GM12878 (cell line): ENCODE measurements around the gene PODXL2. TPM values are rescaled to one million over a fixed set of nuclear protein-coding genes. Genes with fewer than 3 reads are reported as not detected.

ENCODE experiments used
- ATAC-seq: fragments of 200-7000 bp; cut with Tn5 transposase; 3 replicates; pipeline ENCODE4 v1.9.1; 2020; ENCODE audit warnings: mild to moderate bottlenecking, moderate library complexity
- BruUV-seq: library from RNA; stranded (reverse); fragments of 400-500 nt; replicated peaks from 2 replicates; lab custom pipeline; 2021; lab: Mats Ljungman, UMichigan
- CTCF ChIA-PET: fragments of 300-600 bp; sonication (Branson Sonifier 250); formaldehyde crosslinking; extraction: SDS; loops from one replicate; lab custom pipeline; 2021; ENCODE audit warnings: inconsistent platforms; lab: Yijun Ruan, JAX
- POLR2A ChIA-PET: fragments of 350-600 bp; formaldehyde crosslinking; extraction: SDS; loops from one replicate; lab custom pipeline; 2021; ENCODE audit warnings: inconsistent platforms; lab: Charles Lee
- RAD21 ChIA-PET: fragments of 300-600 bp; sonication (Branson Sonifier 250); formaldehyde crosslinking; loops from one replicate; lab custom pipeline; 2023; ENCODE audit warnings: antibody characterized with exemption; ENCODE audit not compliant: unreplicated experiment; lab: Charles Lee
- SMC1A ChIA-PET: fragments of 300-600 bp; sonication (Branson Sonifier 250); formaldehyde crosslinking; loops from one replicate; lab custom pipeline; 2023; ENCODE audit not compliant: unreplicated experiment, uncharacterized antibody; lab: Charles Lee
- DNase-seq: peaks from one replicate; pipeline ENCODE4 v3.0.0-alpha.2; 2011; ENCODE audit warnings: low read depth, low spot score
- FAIRE-seq: peaks from 3 replicates; lab custom pipeline; 2011; peaks lifted over from hg19 to GRCh38; lab: Jason Lieb, UNC
- H2AFZ ChIP-seq: 2 replicates; pipeline ENCODE4 v1.6.0; 2011; ENCODE audit warnings: low read depth, low read length, control low read depth; ENCODE audit not compliant: control insufficient read depth
- H3K27ac ChIP-seq: 2 replicates; pipeline ENCODE4 v1.5.1; 2011; ENCODE audit warnings: control low read depth; ENCODE audit not compliant: control insufficient read depth, insufficient read depth
- H3K27me3 ChIP-seq, 2 experiments: replicated peaks in 1 of 2; 2 replicates each; pipeline versions ENCODE4 v1.6.0 to v1.6.1; 2011; ENCODE audit warnings: low read length in 1 of 2; ENCODE audit not compliant: control insufficient read depth in 2 of 2, insufficient read depth in 2 of 2
- H3K36me3 ChIP-seq, 2 experiments: 2 replicates each; pipeline ENCODE4 v1.5.1; 2011; ENCODE audit warnings: low read length in 1 of 2; ENCODE audit not compliant: control insufficient read depth in 2 of 2, insufficient read depth in 2 of 2
- H3K4me1 ChIP-seq: 2 replicates; pipeline ENCODE4 v1.6.1; 2011; ENCODE audit warnings: mild to moderate bottlenecking, low read length, moderate library complexity, mixed read lengths; ENCODE audit not compliant: control insufficient read depth, insufficient read depth
- H3K4me2 ChIP-seq: 2 replicates; pipeline ENCODE4 v1.6.0; 2011; ENCODE audit warnings: control low read depth; ENCODE audit not compliant: control insufficient read depth, insufficient read depth
- H3K4me3 ChIP-seq: fragments of 200-600 bp; sonication (generic); 2 replicates; pipeline ENCODE4 v1.5.1; 2016
- H3K79me2 ChIP-seq: 2 replicates; pipeline ENCODE4 v1.6.0; 2011; ENCODE audit warnings: low read length; ENCODE audit not compliant: control insufficient read depth, insufficient read depth
- H3K9ac ChIP-seq: 2 replicates; pipeline ENCODE4 v1.8.0; 2011; ENCODE audit warnings: low read length, control low read depth, mixed read lengths; ENCODE audit not compliant: control insufficient read depth, insufficient read depth
- H3K9me3 ChIP-seq: replicated peaks from 3 replicates; pipeline ENCODE4 v1.5.1; 2011; ENCODE audit warnings: mild to moderate bottlenecking, low read length; ENCODE audit not compliant: control insufficient read depth, insufficient read depth
- H4K20me1 ChIP-seq: 2 replicates; pipeline ENCODE4 v1.6.0; 2011; ENCODE audit not compliant: control insufficient read depth, insufficient read depth
- ASH2L ChIP-seq: fragments of 300-600, 200-600 bp; sonication (generic); IDR thresholded peaks from 2 replicates; pipeline ENCODE4 v1.6.1; 2017; ENCODE audit warnings: low read depth, mild to moderate bottlenecking, borderline replicate concordance
- BMI1 ChIP-seq: fragments of 450-650 bp; IDR thresholded peaks from 2 replicates; pipeline ENCODE4 v1.6.1; 2016; ENCODE audit warnings: mild to moderate bottlenecking, moderate library complexity, borderline replicate concordance
- EZH2 ChIP-seq: IDR thresholded peaks from 2 replicates; pipeline ENCODE4 v1.6.1; 2012; ENCODE audit warnings: low read depth, mild to moderate bottlenecking, control low read depth, inconsistent platforms, low read length, borderline replicate concordance; ENCODE audit not compliant: control insufficient read depth
- POU2F2 ChIP-seq: IDR thresholded peaks from 3 replicates; pipeline ENCODE4 v1.6.1; 2011; ENCODE audit warnings: low read depth, mild to moderate bottlenecking, low read length, borderline replicate concordance
- SIN3A ChIP-seq: IDR thresholded peaks from 2 replicates; pipeline ENCODE4 v1.6.1; 2012; ENCODE audit warnings: low read depth, low read length, improper control_type of control experiment
- SMAD1 ChIP-seq: fragments of 450-650 bp; IDR thresholded peaks from 2 replicates; pipeline ENCODE4 v1.6.1; 2018; ENCODE audit warnings: mild to moderate bottlenecking, low read depth; ENCODE audit not compliant: partially characterized antibody
- WRNIP1 ChIP-seq: IDR thresholded peaks from 2 replicates; pipeline ENCODE4 v1.6.1; 2011; ENCODE audit warnings: low read depth, low read length, improper control_type of control experiment, borderline replicate concordance
- ZBED1 ChIP-seq: IDR thresholded peaks from 2 replicates; pipeline ENCODE4 v1.6.1; 2016; ENCODE audit warnings: borderline replicate concordance
- ZNF384 ChIP-seq: IDR thresholded peaks from 2 replicates; pipeline ENCODE4 v1.6.1; 2012; ENCODE audit warnings: low read depth, mild to moderate bottlenecking, low read length, improper control_type of control experiment, borderline replicate concordance
- WGBS: methylation state at CpG from one replicate; pipeline ENCODE4 v1.1.6; 2016; ENCODE audit warnings: low lambda C conversion rate; ENCODE audit not compliant: insufficient replicate concordance, insufficient coverage; ENCODE audit errors: missing lambda C conversion rate; 5-methylcytosine and 5-hydroxymethylcytosine counted together
- in situ Hi-C: fragments of 300-500 bp; cut with MboI; formaldehyde crosslinking; loops from 9 replicates; pipeline ENCODE4 v1.14.3; 2018; ENCODE audit warnings: mixed read lengths
- intact Hi-C: fragments of 100-400 bp; cut with micrococcal nuclease; formaldehyde crosslinking; loops from one replicate; pipeline ENCODE4 v1.14.2; 2022; ENCODE audit not compliant: unreplicated experiment
- polyA plus RNA-seq, 11 experiments: library from polyadenylated mRNA; depleted of rRNA in 4 of 11; unstranded in 6 of 11; stranded (reverse) in 5 of 11; fragments of >200 nt; fragmentation: Nextera tagmentation in 4 of 11; fragmentation: Illumina TruSeq in 1 of 11; extraction: Ambion mirVana in 4 of 11; extraction: Trizol in 1 of 11; gene quantifications; 1 replicate in 1 of 11; 2 replicates in 10 of 11; pipeline versions ENCODE4 v1.2.1 to v1.2.3, GENCODE V29; 2011 to 2016; ENCODE audit warnings: inconsistent platforms in 2 of 11, missing spikeins in 2 of 11, low read depth in 1 of 11
- total RNA-seq, 4 experiments: library from RNA; depleted of rRNA in 3 of 4; stranded (reverse); fragments of >200 nt in 3 of 4; fragmentation: Illumina TruSeq in 1 of 4; extraction: Trizol in 1 of 4; gene quantifications; 2 replicates each; pipeline versions ENCODE4 v1.2.1 to v1.2.3, GENCODE V29; 2013 to 2021
- TF ChIP-seq, protein P1 (sequence below): fragments of 450-650 bp; IDR thresholded peaks from 2 replicates; pipeline ENCODE4 v1.6.1; 2018; ENCODE audit warnings: mild to moderate bottlenecking, low read depth, moderate library complexity; ENCODE audit not compliant: partially characterized antibody
- TF ChIP-seq, protein P2 (sequence below): IDR thresholded peaks from 2 replicates; pipeline ENCODE4 v1.6.1; 2012; ENCODE audit warnings: low read length, inconsistent platforms

Gene PODXL2
- total and polyA plus RNA-seq, 10 of the 15 experiments (the other 5 are each of a cell fraction or from before 2014, with no cell fraction given): 0.03 to 24.4 (median 13.6) TPM; not detected in 2

DNA sequence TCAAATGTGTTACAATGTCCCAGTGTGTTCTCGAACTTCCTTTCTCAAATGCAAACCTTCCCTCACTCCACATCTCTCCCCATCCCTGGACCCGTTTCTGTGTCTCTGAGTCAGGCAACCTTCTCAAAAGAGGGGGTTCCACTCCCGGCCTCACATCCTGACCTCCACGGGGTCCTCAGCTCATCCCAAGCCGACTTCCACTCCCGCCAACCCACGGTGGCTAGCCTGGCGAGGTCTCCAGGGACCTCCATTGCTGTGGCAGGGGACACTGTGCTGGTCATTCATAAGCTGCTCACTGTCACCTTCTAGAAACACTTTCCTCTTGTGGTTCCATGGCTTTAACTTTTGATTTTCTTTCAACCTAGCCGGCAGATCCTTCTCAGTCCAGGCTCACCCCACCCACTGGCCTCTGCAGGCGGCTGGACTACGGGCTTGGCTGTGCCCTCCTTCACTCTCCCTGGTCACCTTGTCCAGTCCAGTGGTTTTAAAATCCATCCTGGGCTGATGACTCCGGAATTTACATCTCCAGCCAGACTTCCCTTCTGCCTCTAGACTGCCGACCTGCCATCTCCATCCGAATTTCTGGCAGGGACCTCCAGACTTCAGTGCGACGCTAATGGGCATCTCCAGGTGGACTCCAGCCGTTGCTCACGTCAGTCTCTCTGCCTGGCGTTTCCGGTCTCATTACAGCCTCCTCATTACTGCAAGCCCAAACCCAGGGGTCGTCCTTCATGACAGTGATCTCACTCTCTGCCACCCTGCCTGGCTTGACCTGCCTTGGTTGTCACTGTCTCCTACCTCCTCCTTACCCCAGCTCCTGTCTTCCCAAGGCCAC, 63.7 kb downstream of the PODXL2 start:
- H3K36me3 ChIP-seq: peaks cover 18 to 39% of the 10 kb centered on the region in 2 experiments
- ChIA-PET POLR2A (no interaction called here), CTCF (interaction anchor here (1.0 kb wide), 1 partner anchor 132 kb away, joined by 3 read pairs; no protein-coding TSS in a partner anchor)
- no peak overlapping the region for H3K4me2 ChIP-seq
- H3K27me3 ChIP-seq: no peaks in the 10 kb centered on the region
- in situ Hi-C loops: no loop called here
- WGBS: 88% methylated on average over 21 of the region's 21 CpGs
- ATAC-seq: no peak
- no peak for FAIRE-seq
- H3K9me3 ChIP-seq: no peaks in the 10 kb centered on the region
- no TSS peak for BruUV-seq
- no peak overlapping the region for H3K4me3 ChIP-seq
- H2AFZ ChIP-seq: no peak overlapping the region
- TF ChIP-seq EZH2 (no peak), ASH2L (no peak), BMI1 (no peak), ZNF384 (no peak), SIN3A (no peak), WRNIP1 (no peak), POU2F2 (no peak), ZBED1 (no peak), SMAD1 (no peak)
- TF ChIP-seq, protein P1, sequence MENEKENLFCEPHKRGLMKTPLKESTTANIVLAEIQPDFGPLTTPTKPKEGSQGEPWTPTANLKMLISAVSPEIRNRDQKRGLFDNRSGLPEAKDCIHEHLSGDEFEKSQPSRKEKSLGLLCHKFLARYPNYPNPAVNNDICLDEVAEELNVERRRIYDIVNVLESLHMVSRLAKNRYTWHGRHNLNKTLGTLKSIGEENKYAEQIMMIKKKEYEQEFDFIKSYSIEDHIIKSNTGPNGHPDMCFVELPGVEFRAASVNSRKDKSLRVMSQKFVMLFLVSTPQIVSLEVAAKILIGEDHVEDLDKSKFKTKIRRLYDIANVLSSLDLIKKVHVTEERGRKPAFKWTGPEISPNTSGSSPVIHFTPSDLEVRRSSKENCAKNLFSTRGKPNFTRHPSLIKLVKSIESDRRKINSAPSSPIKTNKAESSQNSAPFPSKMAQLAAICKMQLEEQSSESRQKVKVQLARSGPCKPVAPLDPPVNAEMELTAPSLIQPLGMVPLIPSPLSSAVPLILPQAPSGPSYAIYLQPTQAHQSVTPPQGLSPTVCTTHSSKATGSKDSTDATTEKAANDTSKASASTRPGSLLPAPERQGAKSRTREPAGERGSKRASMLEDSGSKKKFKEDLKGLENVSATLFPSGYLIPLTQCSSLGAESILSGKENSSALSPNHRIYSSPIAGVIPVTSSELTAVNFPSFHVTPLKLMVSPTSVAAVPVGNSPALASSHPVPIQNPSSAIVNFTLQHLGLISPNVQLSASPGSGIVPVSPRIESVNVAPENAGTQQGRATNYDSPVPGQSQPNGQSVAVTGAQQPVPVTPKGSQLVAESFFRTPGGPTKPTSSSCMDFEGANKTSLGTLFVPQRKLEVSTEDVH: no peak
- TF ChIP-seq, protein P2, sequence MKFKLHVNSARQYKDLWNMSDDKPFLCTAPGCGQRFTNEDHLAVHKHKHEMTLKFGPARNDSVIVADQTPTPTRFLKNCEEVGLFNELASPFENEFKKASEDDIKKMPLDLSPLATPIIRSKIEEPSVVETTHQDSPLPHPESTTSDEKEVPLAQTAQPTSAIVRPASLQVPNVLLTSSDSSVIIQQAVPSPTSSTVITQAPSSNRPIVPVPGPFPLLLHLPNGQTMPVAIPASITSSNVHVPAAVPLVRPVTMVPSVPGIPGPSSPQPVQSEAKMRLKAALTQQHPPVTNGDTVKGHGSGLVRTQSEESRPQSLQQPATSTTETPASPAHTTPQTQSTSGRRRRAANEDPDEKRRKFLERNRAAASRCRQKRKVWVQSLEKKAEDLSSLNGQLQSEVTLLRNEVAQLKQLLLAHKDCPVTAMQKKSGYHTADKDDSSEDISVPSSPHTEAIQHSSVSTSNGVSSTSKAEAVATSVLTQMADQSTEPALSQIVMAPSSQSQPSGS: no peak
- TF ChIP-seq, all 136 proteins: peak for 0
- no peak for DNase-seq
- no peaks in the 10 kb centered on the region for H3K79me2 ChIP-seq
- ChIA-PET SMC1A (no interaction called here), RAD21 (no interaction called here)
- H3K9ac ChIP-seq: no peak overlapping the region
- no peak overlapping the region for H3K27ac ChIP-seq
- H3K4me1 ChIP-seq: peaks cover 10% of the 10 kb centered on the region
- H4K20me1 ChIP-seq: no peaks in the 10 kb centered on the region
- intact Hi-C loops: no loop called here
